Endothelial cell of umbilical vein (primary cell): Measurements from ENCODE around the gene BRK1.
"Not testable (repeated sequence)": the region's sequence is repeated elsewhere in the genome, so short reads cannot be mapped to it uniquely, and the experiment has no call there.

Experiments used
- EZH2 ChIP-seq: IDR thresholded peaks from 2 replicates; pipeline ENCODE4 v1.6.1; 2012; ENCODE audit warnings: borderline replicate concordance, low read depth, mild to moderate bottlenecking, moderate library complexity, low read length, inconsistent platforms; ENCODE audit not compliant: severe bottlenecking
- FOS ChIP-seq: IDR thresholded peaks from 2 replicates; pipeline ENCODE4 v1.6.1; 2011; ENCODE audit warnings: mild to moderate bottlenecking, low read length, moderate library complexity, borderline replicate concordance; ENCODE audit not compliant: insufficient read depth
- GATA2 ChIP-seq: IDR thresholded peaks from 2 replicates; pipeline ENCODE4 v1.7.0; 2011; ENCODE audit warnings: low read depth, mild to moderate bottlenecking, moderate library complexity, mixed read lengths, low read length; ENCODE audit not compliant: insufficient read length, insufficient read depth
- JUN ChIP-seq: IDR thresholded peaks from 2 replicates; pipeline ENCODE4 v1.6.1; 2011; ENCODE audit warnings: borderline replicate concordance, low read depth; ENCODE audit not compliant: insufficient read length, insufficient read depth
- POLR2A ChIP-seq: IDR thresholded peaks from 2 replicates; pipeline ENCODE4 v1.6.1; 2012; ENCODE audit warnings: low read depth, mild to moderate bottlenecking, control low read depth, low read length
- POLR2AphosphoS5 ChIP-seq: IDR thresholded peaks from 2 replicates; pipeline ENCODE4 v1.6.1; 2012; ENCODE audit warnings: low read depth, mild to moderate bottlenecking, control low read depth, low read length, moderate library complexity; ENCODE audit not compliant: insufficient read depth
- TF ChIP-seq, protein P1 (sequence below), 2 donors: IDR thresholded peaks; 1 replicate in 1 of 2; 2 replicates in 1 of 2; pipeline ENCODE4 v1.5.1; 2011; ENCODE audit warnings: low read length in 2 of 2, mild to moderate bottlenecking in 2 of 2, moderate library complexity in 2 of 2, control low read depth in 1 of 2, inconsistent platforms in 1 of 2, low read depth in 1 of 2; ENCODE audit not compliant: insufficient read depth in 1 of 2; ENCODE audit errors: extremely low read depth in 1 of 2
- TF ChIP-seq, protein P2 (sequence below): IDR thresholded peaks from 2 replicates; pipeline ENCODE4 v1.6.1; 2011; ENCODE audit not compliant: insufficient read depth, insufficient read length

DNA sequence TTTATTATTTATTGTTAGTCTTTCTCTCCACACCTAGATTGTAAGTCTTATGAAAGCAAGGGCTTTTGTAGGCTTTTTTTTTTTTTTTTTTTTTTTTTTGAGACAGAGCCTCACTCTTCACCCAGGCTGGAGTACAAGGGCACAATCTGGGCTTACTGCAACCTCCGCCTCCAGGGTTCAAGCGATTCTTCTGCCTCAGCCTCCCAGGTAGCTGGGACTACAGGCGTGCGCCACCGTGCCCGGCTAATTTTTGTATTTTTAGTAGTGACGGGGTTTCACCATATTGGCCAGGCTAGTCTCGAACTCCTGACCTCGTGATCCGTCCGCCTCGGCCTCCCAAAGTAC is 48.7 kb downstream of the BRK1 start:
- not testable (repeated sequence) for TF ChIP-seq EZH2, POLR2A, FOS, GATA2, JUN, POLR2AphosphoS5
- TF ChIP-seq, protein P1, sequence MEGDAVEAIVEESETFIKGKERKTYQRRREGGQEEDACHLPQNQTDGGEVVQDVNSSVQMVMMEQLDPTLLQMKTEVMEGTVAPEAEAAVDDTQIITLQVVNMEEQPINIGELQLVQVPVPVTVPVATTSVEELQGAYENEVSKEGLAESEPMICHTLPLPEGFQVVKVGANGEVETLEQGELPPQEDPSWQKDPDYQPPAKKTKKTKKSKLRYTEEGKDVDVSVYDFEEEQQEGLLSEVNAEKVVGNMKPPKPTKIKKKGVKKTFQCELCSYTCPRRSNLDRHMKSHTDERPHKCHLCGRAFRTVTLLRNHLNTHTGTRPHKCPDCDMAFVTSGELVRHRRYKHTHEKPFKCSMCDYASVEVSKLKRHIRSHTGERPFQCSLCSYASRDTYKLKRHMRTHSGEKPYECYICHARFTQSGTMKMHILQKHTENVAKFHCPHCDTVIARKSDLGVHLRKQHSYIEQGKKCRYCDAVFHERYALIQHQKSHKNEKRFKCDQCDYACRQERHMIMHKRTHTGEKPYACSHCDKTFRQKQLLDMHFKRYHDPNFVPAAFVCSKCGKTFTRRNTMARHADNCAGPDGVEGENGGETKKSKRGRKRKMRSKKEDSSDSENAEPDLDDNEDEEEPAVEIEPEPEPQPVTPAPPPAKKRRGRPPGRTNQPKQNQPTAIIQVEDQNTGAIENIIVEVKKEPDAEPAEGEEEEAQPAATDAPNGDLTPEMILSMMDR (IDR thresholded peaks at IDR 0.05; ENCODE audit: extremely low read depth in 1 of 2, insufficient read depth in 1 of 2, low read depth in 1 of 2, low read length in 2 of 2) = not testable (repeated sequence)
- TF ChIP-seq, protein P2, sequence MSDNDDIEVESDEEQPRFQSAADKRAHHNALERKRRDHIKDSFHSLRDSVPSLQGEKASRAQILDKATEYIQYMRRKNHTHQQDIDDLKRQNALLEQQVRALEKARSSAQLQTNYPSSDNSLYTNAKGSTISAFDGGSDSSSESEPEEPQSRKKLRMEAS = not testable (repeated sequence)
